Stimulated activated CD8-positive, alpha-beta memory T cell treated with anti-CD3 and anti-CD28 coated beads, Interleukin-4, amount 100 ng/mL, for 4 hours (primary cell): ENCODE measurements around the gene FKBP15.
"Not testable (repeated sequence)": the region's sequence is repeated elsewhere in the genome, so short reads cannot be mapped to it uniquely, and the experiment has no call there.

Experiments
- DNase-seq, 2 donors: peaks; one replicate each; pipeline ENCODE4 v3.0.0-alpha.2; 2020; ENCODE audit warnings: low read depth in 2 of 2, low spot score in 1 of 2

FKBP15 gene

GRCh38 chr9:113237026-113237425, 15.9 kb upstream of the FKBP15 start:
- DNase-seq, result no peak

- not testable (repeated sequence) for DNase-seq
Observed at GRCh38 chr9:113235701-113236255, 14.7 kb upstream of the FKBP15 start.

- no peak for DNase-seq
Observed at GRCh38 chr9:113231701-113232100, 10.6 kb upstream of the FKBP15 start.

GRCh38 chr9:113228130-113228665, 7.1 kb upstream of the FKBP15 start:
- no peak for DNase-seq

GRCh38 chr9:113227436-113227835, 6.4 kb upstream of the FKBP15 start:
- no peak for DNase-seq

- no peak for DNase-seq
Observed at GRCh38 chr9:113223963-113224362, 2.9 kb upstream of the FKBP15 start.

GRCh38 chr9:113222482-113222841, 1.4 kb upstream of the FKBP15 start:
- DNase-seq, result no peak

GRCh38 chr9:113221800-113222481, 864 bp upstream of the FKBP15 start:
- DNase-seq, result no peak

- DNase-seq, result no peak
Observed at GRCh38 chr9:113220467-113221002, 542 bp downstream of the FKBP15 start.

- DNase-seq, result no peak
Observed at GRCh38 chr9:113219969-113220368, 1.1 kb downstream of the FKBP15 start.

GRCh38 chr9:113219186-113219936, 1.7 kb downstream of the FKBP15 start:
- no peak for DNase-seq

GRCh38 chr9:113216406-113216805, 4.7 kb downstream of the FKBP15 start:
- no peak for DNase-seq

- no peak for DNase-seq
Observed at GRCh38 chr9:113215132-113215531, 5.9 kb downstream of the FKBP15 start.

GRCh38 chr9:113210815-113211214, 10.3 kb downstream of the FKBP15 start:
- DNase-seq, result no peak

GRCh38 chr9:113205861-113206260, 15.2 kb downstream of the FKBP15 start:
- no peak for DNase-seq

- no peak for DNase-seq
Observed at GRCh38 chr9:113205432-113205831, 15.6 kb downstream of the FKBP15 start.

GRCh38 chr9:113199683-113200329, 21.3 kb downstream of the FKBP15 start:
- DNase-seq, result no peak

GRCh38 chr9:113192455-113192854, 28.6 kb downstream of the FKBP15 start:
- DNase-seq, result no peak

GRCh38 chr9:113187929-113188595, 33.0 kb downstream of the FKBP15 start:
- DNase-seq, result no peak

- no peak for DNase-seq
Observed at GRCh38 chr9:113186137-113186755, 34.8 kb downstream of the FKBP15 start.
